A549 treated with GW870086 at 1 μM for 4 hours (cell line): ENCODE results near the gene MTX2. TPM values are rescaled to one million over a fixed set of nuclear protein-coding genes. Genes with fewer than 3 reads are reported as not detected.

Source experiments
- total RNA-seq: library from RNA; stranded (reverse); fragments of 200-300 nt; extraction: Qiagen RNA extraction; gene quantifications from 5 replicates; pipeline ENCODE4 v1.2.3, GENCODE V29; 2022; ENCODE audit warnings: low read depth

MTX2 gene
- total RNA-seq: 39.7 to 44.5 TPM (median 42.4 TPM) in 5 replicates

GRCh38 chr2:176269319-176270099, at the start of gene MTX2:
MTX2 (plus strand) TSS chr2:176269442; CDS start chr2:176269630, 188 bp downstream.

Other genes starting within 250 kb of the MTX2 start
- not detected in 5 replicates for gene EVX2, start 185.5 kb upstream of the MTX2 start, total RNA-seq
- 0.16 to 0.35 TPM (median 0.19 TPM) in 5 replicates for gene HOXD13, start 176.7 kb upstream of the MTX2 start, total RNA-seq
- gene HOXD12, start 169.6 kb upstream of the MTX2 start, total RNA-seq: not detected in 5 replicates
- gene HOXD11, start 162.2 kb upstream of the MTX2 start, total RNA-seq: 6.5 to 7.7 TPM (median 6.6 TPM) in 5 replicates
- gene HOXD10, start 152.7 kb upstream of the MTX2 start, total RNA-seq: 4.6 to 6.3 TPM (median 5.3 TPM) in 5 replicates
- 0.78 to 1.7 TPM (median 1.2 TPM) in 5 replicates for gene HOXD9, start 146.7 kb upstream of the MTX2 start, total RNA-seq
- gene HOXD8, start 139.7 kb upstream of the MTX2 start, total RNA-seq: 4.4 to 6.2 TPM (median 4.8 TPM) in 5 replicates
- 0.27 to 0.71 TPM (median 0.47 TPM) in 5 replicates for gene HOXD4, start 117.9 kb upstream of the MTX2 start, total RNA-seq
- gene HOXD3, start 112.1 kb upstream of the MTX2 start, total RNA-seq: 0.07 to 0.20 TPM (median 0.13 TPM) in 4 of 5 replicates, not detected in the other
- 0.10 to 0.22 TPM (median 0.20 TPM) in 4 of 5 replicates, not detected in the other for gene HOXD1, start 80.8 kb upstream of the MTX2 start, total RNA-seq